SK-N-MC (cell line): ENCODE results near the gene MDN1.
"Not testable (repeated sequence)": the region's sequence is repeated elsewhere in the genome, so short reads cannot be mapped to it uniquely, and the experiment has no call there.

Experiments
- DNase-seq: peaks from one replicate; pipeline ENCODE4 v3.0.0-alpha.2; 2011; ENCODE audit warnings: low read depth, low spot score
- H3K27ac ChIP-seq: fragments of 200-600 bp; sonication (generic); 2 replicates; pipeline ENCODE4 v1.5.1; 2016; ENCODE audit warnings: mixed run types
- H3K36me3 ChIP-seq: fragments of 200-600 bp; sonication (generic); 2 replicates; pipeline ENCODE4 v1.6.1; 2017; ENCODE audit warnings: antibody characterized with exemption, low read length, mixed read lengths; ENCODE audit not compliant: insufficient read depth
- H3K4me3 ChIP-seq: fragments of 200-600 bp; sonication (generic); 2 replicates; pipeline ENCODE4 v1.5.1; 2016
- H3K9ac ChIP-seq: fragments of 200-600 bp; sonication (generic); 2 replicates; pipeline ENCODE4 v1.8.0; 2017; ENCODE audit warnings: mixed run types, mixed read lengths; ENCODE audit not compliant: insufficient read length
- H3K9me3 ChIP-seq: fragments of 200-600 bp; sonication (generic); 2 replicates; pipeline ENCODE4 v1.6.1; 2017; ENCODE audit warnings: low read depth, mild to moderate bottlenecking, antibody characterized with exemption, low read length, moderate library complexity, mixed read lengths
- EZH2 ChIP-seq: fragments of 200-600 bp; sonication (generic); IDR thresholded peaks from one replicate; pipeline ENCODE4 v1.6.1; 2017; ENCODE audit warnings: antibody characterized with exemption
- FOXP2 ChIP-seq: optimal IDR thresholded peaks from 2 replicates; pipeline ENCODE3; 2011; ENCODE audit warnings: mild to moderate bottlenecking, moderate library complexity; ENCODE audit not compliant: insufficient read depth; ENCODE audit errors: extremely low read length, control extremely low read depth
- POLR2AphosphoS5 ChIP-seq: IDR thresholded peaks from 2 replicates; pipeline ENCODE4 v1.6.1; 2012; ENCODE audit warnings: mild to moderate bottlenecking, low read depth, low read length, borderline replicate concordance

The MDN1 gene, protein sequence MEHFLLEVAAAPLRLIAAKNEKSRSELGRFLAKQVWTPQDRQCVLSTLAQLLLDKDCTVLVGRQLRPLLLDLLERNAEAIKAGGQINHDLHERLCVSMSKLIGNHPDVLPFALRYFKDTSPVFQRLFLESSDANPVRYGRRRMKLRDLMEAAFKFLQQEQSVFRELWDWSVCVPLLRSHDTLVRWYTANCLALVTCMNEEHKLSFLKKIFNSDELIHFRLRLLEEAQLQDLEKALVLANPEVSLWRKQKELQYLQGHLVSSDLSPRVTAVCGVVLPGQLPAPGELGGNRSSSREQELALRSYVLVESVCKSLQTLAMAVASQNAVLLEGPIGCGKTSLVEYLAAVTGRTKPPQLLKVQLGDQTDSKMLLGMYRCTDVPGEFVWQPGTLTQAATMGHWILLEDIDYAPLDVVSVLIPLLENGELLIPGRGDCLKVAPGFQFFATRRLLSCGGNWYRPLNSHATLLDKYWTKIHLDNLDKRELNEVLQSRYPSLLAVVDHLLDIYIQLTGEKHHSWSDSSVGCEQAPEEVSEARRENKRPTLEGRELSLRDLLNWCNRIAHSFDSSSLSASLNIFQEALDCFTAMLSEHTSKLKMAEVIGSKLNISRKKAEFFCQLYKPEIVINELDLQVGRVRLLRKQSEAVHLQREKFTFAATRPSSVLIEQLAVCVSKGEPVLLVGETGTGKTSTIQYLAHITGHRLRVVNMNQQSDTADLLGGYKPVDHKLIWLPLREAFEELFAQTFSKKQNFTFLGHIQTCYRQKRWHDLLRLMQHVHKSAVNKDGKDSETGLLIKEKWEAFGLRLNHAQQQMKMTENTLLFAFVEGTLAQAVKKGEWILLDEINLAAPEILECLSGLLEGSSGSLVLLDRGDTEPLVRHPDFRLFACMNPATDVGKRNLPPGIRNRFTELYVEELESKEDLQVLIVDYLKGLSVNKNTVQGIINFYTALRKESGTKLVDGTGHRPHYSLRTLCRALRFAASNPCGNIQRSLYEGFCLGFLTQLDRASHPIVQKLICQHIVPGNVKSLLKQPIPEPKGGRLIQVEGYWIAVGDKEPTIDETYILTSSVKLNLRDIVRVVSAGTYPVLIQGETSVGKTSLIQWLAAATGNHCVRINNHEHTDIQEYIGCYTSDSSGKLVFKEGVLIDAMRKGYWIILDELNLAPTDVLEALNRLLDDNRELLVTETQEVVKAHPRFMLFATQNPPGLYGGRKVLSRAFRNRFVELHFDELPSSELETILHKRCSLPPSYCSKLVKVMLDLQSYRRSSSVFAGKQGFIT (N-terminal part only)

DNA sequence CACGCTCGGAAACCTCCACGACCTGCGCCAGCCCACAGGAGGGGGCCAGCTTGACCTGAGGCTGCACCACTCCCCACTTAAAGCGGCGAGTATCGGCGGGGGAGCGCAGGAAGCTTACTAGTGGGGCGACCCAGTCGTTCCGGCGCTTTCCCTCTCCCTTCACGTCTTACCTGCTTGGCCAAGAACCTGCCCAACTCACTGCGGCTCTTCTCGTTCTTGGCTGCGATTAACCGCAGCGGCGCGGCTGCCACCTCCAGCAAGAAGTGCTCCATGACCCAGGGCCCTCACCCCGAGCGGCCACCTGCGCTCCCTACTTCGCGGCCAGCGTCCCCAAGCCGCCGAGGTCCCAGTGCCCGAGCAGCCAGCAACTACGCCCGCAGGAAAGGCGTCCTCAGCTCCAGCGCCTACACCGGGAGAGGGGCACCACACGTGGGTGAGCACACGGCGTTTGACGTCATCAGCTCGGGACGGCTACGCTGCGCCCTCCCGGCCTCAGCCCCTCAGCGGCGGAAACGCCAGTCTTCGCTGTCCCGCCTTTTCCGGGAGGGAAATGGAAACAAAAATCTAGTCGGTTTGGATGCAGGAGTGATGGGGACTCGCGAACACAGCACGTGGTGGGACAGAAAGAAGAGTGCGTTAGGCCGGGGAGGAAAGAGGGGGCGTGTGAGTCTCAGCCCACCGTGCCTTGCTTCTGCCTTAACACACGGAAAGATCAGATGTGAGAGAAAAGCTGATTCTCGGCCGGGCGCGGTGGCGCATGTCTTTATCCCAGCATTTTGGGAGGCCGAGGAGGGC is at the start of gene MDN1:
Gene MDN1, minus strand, starts transcription at position 459 of the 795 bp plus-strand sequence. Its CDS starts 187 bp downstream, at position 272.
- no peaks in the 10 kb centered on the region for H3K9me3 ChIP-seq
- peak; percentile 57 for DNase-seq
- H3K36me3 ChIP-seq = no peaks in the 10 kb centered on the region
- peak within 1 kb of the TSS; percentile 89 for H3K9ac ChIP-seq
- H3K4me3 ChIP-seq = peak within 1 kb of the TSS; percentile 100
- H3K27ac ChIP-seq = peak within 1 kb of the TSS; percentile 73
- TF ChIP-seq EZH2 (no peak), POLR2AphosphoS5 (peak; percentile 96), FOXP2 (no peak)

DNA sequence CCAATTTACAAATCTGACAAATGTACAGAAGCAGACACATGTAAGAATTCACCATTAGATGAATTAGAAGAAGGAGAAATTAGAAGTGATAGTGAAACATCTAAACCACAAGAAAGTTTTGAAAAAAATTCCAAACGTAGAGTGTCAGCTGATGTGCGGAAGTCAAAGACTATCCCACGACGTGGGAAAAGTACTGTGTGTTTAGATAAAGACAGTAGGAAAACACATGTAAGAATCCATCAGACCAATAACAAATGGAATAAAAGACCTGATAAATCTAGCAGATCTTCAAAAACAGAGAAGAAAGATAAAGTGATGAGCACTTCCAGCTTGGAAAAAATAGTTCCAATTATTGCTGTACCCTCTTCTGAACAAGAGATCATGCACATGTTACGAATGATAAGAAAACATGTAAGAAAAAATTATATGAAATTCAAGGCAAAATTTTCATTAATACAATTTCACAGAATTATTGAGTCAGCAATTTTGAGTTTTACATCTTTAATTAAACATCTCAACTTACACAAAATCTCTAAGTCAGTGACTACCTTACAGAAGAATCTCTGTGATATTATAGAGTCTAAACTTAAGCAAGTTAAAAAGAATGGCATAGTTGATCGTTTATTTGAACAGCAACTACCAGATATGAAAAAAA is 46.6 kb upstream of the MDN1 start:
- H3K36me3 ChIP-seq = peaks cover 93% of the 10 kb centered on the region
- no peak overlapping the region for H3K9ac ChIP-seq
- no peak for DNase-seq
- H3K9me3 ChIP-seq = no peaks in the 10 kb centered on the region
- no peak overlapping the region for H3K27ac ChIP-seq
- H3K4me3 ChIP-seq = no peak overlapping the region
- TF ChIP-seq FOXP2 (no peak), EZH2 (no peak), POLR2AphosphoS5 (no peak)

DNA sequence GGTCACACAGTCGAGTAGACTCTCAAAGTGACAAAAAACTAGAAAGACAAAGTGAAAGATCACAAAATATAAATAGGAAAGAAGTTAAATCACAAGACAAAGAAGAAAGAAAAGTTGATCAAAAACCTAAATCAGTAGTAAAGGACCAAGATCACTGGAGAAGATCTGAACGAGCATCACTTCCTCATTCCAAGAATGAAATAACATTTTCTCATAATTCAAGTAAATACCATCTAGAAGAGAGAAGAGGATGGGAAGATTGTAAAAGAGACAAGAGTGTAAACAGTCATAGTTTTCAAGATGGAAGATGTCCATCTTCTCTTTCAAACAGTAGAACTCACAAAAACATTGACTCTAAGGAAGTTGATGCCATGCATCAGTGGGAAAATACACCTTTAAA is 43.1 kb upstream of the MDN1 start:
- H3K36me3 ChIP-seq = peaks cover 86% of the 10 kb centered on the region
- H3K27ac ChIP-seq = no peak overlapping the region
- H3K4me3 ChIP-seq = no peak overlapping the region
- no peak for TF ChIP-seq EZH2
- no peak for TF ChIP-seq FOXP2
- TF ChIP-seq POLR2AphosphoS5 = no peak
- no peaks in the 10 kb centered on the region for H3K9me3 ChIP-seq
- no peak for DNase-seq
- no peak overlapping the region for H3K9ac ChIP-seq

DNA sequence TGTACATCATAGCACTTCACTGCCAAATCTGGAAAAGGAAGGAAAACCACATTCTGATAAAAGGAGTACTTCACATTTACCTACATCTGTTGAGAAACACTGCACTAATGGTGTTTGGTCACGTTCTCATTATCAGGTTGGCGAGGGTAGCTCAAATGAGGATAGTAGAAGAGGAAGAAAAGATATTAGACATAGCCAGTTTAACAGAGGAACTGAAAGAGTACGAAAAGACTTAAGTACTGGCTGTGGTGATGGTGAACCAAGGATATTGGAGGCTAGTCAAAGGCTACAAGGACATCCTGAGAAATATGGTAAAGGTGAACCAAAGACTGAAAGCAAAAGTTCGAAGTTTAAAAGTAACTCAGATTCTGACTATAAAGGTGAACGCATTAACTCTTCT is 42.7 kb upstream of the MDN1 start:
- H3K9ac ChIP-seq = no peak overlapping the region
- H3K27ac ChIP-seq = no peak overlapping the region

DNA sequence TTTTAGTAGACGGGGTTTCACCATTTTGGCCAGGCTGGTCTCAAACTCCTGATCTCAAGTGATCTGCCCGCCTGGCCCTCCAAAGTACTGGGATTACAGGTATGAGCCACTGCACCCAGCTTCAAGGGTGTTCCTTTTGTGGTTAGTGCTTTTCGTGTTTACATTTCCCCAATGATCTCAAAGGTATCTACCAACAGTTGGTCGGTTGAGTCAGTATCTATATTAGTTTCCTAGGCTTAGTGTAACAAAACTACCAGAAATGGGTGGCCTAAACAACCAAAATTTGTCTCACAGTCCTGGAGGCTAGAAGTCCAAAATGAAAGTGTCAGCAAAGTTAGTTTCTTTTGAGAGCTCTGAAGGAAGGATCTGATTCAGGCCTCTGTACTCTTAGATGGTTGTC is 40.1 kb upstream of the MDN1 start:
- Histone ChIP-seq H3K9ac (no peak overlapping the region), H3K27ac (no peak overlapping the region), H3K4me3 (no peak overlapping the region), H3K9me3 (no peaks in the 10 kb centered on the region), H3K36me3 (peaks cover 86% of the 10 kb centered on the region)
- TF ChIP-seq EZH2 (no peak), POLR2AphosphoS5 (no peak), FOXP2 (no peak)
- no peak for DNase-seq

More for the DNA sequence above, 42.7 kb upstream of the MDN1 start:
- Histone ChIP-seq H3K9me3 (no peaks in the 10 kb centered on the region), H3K4me3 (no peak overlapping the region), H3K36me3 (peaks cover 85% of the 10 kb centered on the region)
- TF ChIP-seq FOXP2 (no peak), EZH2 (no peak), POLR2AphosphoS5 (no peak)
- DNase-seq = no peak

DNA sequence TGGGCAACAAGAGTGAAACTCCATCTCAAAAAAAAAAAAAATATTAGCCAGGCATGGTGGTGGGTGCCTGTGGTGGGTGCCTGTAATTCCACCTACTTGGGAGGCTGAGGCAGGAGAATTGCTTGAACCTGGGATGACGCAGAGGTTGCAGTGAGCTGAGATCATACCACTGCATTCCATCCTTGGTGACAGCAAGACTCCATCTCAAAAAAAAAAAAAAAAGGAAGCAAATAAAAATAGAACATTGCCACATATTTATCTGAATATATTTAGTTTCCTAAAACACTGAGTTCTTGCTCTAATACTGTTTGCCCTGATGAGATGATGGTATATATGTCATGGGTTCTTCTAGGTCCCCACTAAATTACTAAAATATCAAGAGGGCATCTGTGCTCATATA is 38.4 kb upstream of the MDN1 start:
- Histone ChIP-seq H3K36me3 (peaks cover 85% of the 10 kb centered on the region), H3K4me3 (no peak overlapping the region), H3K27ac (no peak overlapping the region), H3K9me3 (no peaks in the 10 kb centered on the region), H3K9ac (no peak overlapping the region)
- DNase-seq = no peak
- no peak for TF ChIP-seq FOXP2
- TF ChIP-seq POLR2AphosphoS5 = no peak

DNA sequence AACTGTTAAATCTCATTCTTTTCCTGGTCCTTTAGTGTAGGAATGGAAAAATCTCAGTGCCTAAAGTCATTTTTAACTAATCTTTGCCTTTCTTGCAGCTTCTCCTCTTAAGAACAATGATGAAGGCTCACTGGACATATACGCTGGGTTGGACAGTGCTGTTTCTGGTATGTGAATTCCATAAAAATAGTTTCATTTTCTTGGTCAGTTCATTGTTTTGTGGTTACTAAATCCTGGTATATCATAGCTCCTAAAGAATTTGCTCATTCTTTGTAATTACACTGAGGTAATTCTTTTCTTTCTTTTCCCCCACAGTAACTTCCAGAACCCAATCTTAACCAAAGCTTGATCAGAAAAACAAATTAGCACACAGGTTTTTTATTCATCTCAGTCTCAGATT is 33.5 kb upstream of the MDN1 start:
- no peak for DNase-seq
- H3K9ac ChIP-seq = no peak overlapping the region
- no peaks in the 10 kb centered on the region for H3K9me3 ChIP-seq
- H3K27ac ChIP-seq = no peak overlapping the region
- H3K4me3 ChIP-seq = no peak overlapping the region
- peaks cover 72% of the 10 kb centered on the region for H3K36me3 ChIP-seq
- TF ChIP-seq EZH2 (no peak), POLR2AphosphoS5 (no peak)

DNA sequence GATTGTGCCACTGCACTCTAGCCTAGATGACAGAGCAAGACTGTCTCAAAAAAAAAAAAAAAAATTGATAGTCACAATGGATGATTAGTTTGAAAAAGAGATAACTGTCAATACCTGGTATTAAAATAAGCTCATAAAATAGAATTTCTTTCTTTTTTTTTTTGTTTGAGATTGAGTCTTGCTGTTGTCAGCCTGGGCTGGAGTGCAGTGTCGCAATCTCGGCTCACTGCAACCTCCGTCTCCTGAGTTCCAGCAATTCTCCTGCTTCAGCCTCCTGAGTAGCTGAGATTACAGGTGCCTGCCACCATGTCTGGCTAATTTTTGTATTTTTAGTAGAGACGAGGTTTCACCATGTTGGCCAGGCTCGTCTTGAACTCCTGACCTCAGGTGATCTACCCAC is 27.9 kb upstream of the MDN1 start:
- H3K4me3 ChIP-seq, H3K9me3 ChIP-seq, H3K27ac ChIP-seq, H3K9ac ChIP-seq, DNase-seq: not testable (repeated sequence)
- H3K36me3 ChIP-seq = peaks cover 43% of the 10 kb centered on the region
